Upper lobe of right lung (tissue), 1 donor: ENCODE data around the gene OPCML. TPM values are rescaled to one million over a fixed set of nuclear protein-coding genes. Genes with fewer than 3 reads are reported as not detected.

Experiments used
- ATAC-seq: fragments of 200-7000 bp; cut with Tn5 transposase; one replicate; pipeline ENCODE4 v1.9.1; 2020; ENCODE audit warnings: mild to moderate bottlenecking, moderate library complexity
- DNase-seq: peaks from one replicate; pipeline ENCODE4 v3.0.0-alpha.2; 2020
- H3K27ac ChIP-seq: fragments of 200-600 bp; one replicate; pipeline ENCODE4 v1.8.0; 2022
- H3K27me3 ChIP-seq: fragments of 200-600 bp; one replicate; pipeline ENCODE4 v1.8.0; 2022; ENCODE audit warnings: mild to moderate bottlenecking
- H3K36me3 ChIP-seq: fragments of 200-600 bp; one replicate; pipeline ENCODE4 v1.8.0; 2022
- H3K4me1 ChIP-seq: fragments of 200-600 bp; one replicate; pipeline ENCODE4 v1.8.0; 2022
- H3K4me3 ChIP-seq: fragments of 200-600 bp; one replicate; pipeline ENCODE4 v1.8.0; 2022; ENCODE audit warnings: mild to moderate bottlenecking
- H3K9me3 ChIP-seq: fragments of 200-600 bp; one replicate; pipeline ENCODE4 v1.8.0; 2022
- intact Hi-C: fragments of 100-400 bp; cut with DNase I; formaldehyde crosslinking; loops from one replicate; pipeline ENCODE4 v1.11.0; 2022
- total RNA-seq: library from RNA; stranded (reverse); fragmentation: NEBNext Ultra II Directional; extraction: Animal tissue kit (Norgen Biotek cat#: 25700); gene quantifications from one replicate; pipeline ENCODE4 v1.2.1, GENCODE V29; 2021
- TF ChIP-seq, protein P1 (sequence below): fragments of 200-600 bp; IDR thresholded peaks from one replicate; pipeline ENCODE4 v1.8.0; 2022; ENCODE audit warnings: antibody characterized with exemption
- donor health status: DM: no; HTN: yes; CAD: no; lungs with severe emphysema.

Gene OPCML
- total RNA-seq, 1 donor from 2014 or later = not detected

GRCh38 chr11:133325711-133326110, 206.6 kb downstream of the OPCML start:
- ATAC-seq = no peak

GRCh38 chr11:133323354-133323753, 208.9 kb downstream of the OPCML start:
- H3K27me3 ChIP-seq = no peaks in the 10 kb centered on the region
- DNase-seq (no peak), ATAC-seq (no peak)
- TF ChIP-seq, protein P1, sequence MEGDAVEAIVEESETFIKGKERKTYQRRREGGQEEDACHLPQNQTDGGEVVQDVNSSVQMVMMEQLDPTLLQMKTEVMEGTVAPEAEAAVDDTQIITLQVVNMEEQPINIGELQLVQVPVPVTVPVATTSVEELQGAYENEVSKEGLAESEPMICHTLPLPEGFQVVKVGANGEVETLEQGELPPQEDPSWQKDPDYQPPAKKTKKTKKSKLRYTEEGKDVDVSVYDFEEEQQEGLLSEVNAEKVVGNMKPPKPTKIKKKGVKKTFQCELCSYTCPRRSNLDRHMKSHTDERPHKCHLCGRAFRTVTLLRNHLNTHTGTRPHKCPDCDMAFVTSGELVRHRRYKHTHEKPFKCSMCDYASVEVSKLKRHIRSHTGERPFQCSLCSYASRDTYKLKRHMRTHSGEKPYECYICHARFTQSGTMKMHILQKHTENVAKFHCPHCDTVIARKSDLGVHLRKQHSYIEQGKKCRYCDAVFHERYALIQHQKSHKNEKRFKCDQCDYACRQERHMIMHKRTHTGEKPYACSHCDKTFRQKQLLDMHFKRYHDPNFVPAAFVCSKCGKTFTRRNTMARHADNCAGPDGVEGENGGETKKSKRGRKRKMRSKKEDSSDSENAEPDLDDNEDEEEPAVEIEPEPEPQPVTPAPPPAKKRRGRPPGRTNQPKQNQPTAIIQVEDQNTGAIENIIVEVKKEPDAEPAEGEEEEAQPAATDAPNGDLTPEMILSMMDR = no peak
- no peak overlapping the region for H3K4me3 ChIP-seq
- no peaks in the 10 kb centered on the region for H3K36me3 ChIP-seq
- H3K9me3 ChIP-seq = no peaks in the 10 kb centered on the region
- intact Hi-C loops = no loop called here
- no peaks in the 10 kb centered on the region for H3K4me1 ChIP-seq
- no peak overlapping the region for H3K27ac ChIP-seq

More at GRCh38 chr11:133325711-133326110, 206.6 kb downstream of the OPCML start:
- H3K36me3 ChIP-seq = no peaks in the 10 kb centered on the region
- intact Hi-C loops = no loop called here
- no peaks in the 10 kb centered on the region for H3K9me3 ChIP-seq
- H3K27ac ChIP-seq = no peak overlapping the region
- no peaks in the 10 kb centered on the region for H3K4me1 ChIP-seq
- H3K27me3 ChIP-seq = no peaks in the 10 kb centered on the region
- DNase-seq = no peak
- H3K4me3 ChIP-seq = no peak overlapping the region
- TF ChIP-seq, protein P1 = no peak

GRCh38 chr11:133318221-133318620, 214.1 kb downstream of the OPCML start:
- ATAC-seq = no peak
- DNase-seq = no peak
- Histone ChIP-seq H3K36me3 (no peaks in the 10 kb centered on the region), H3K4me1 (no peaks in the 10 kb centered on the region), H3K27ac (no peak overlapping the region), H3K9me3 (no peaks in the 10 kb centered on the region), H3K27me3 (no peaks in the 10 kb centered on the region), H3K4me3 (no peak overlapping the region)
- intact Hi-C loops = no loop called here
- TF ChIP-seq, protein P1 = no peak

DNA sequence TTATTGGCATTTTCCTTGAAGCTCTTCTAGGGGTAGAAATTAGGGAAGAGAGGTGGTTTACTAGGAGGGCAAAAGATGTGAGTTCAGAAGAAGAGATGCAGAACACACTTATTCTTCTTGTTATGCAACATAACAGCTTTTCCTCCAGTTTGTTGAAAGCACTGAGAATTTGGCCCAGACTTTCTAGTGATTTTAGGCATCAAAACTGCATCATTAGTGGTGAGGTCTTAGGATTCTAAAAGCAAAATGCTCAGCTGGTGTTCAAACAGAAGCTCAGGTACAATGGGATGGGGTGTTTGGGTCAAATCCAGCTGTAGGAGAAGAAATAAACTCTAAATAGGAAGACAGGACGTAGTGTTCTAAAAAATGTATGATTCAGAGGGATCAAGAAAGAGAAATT, 221.1 kb downstream of the OPCML start:
- no peak for ATAC-seq
- Histone ChIP-seq H3K4me1 (no peaks in the 10 kb centered on the region), H3K36me3 (no peaks in the 10 kb centered on the region), H3K4me3 (no peak overlapping the region), H3K27ac (no peak overlapping the region), H3K9me3 (no peaks in the 10 kb centered on the region), H3K27me3 (no peaks in the 10 kb centered on the region)
- TF ChIP-seq, protein P1 = no peak
- DNase-seq = no peak
- intact Hi-C loops = no loop called here

- intact Hi-C loops = no loop called here
- H3K36me3 ChIP-seq = no peaks in the 10 kb centered on the region
These were observed 226.3 kb downstream of the OPCML start for GRCh38 chr11:133306019-133306418.

More at GRCh38 chr11:133306019-133306418, 226.3 kb downstream of the OPCML start:
- TF ChIP-seq, protein P1 = no peak
- Histone ChIP-seq H3K4me1 (no peaks in the 10 kb centered on the region), H3K9me3 (no peaks in the 10 kb centered on the region), H3K27me3 (no peaks in the 10 kb centered on the region), H3K27ac (no peak overlapping the region), H3K4me3 (no peak overlapping the region)
- DNase-seq (no peak), ATAC-seq (no peak)
